Mesendoderm (in vitro differentiated cells): ENCODE measurements around the gene PRPF40A.
"Not testable (repeated sequence)": the region's sequence is repeated elsewhere in the genome, so short reads cannot be mapped to it uniquely, and the experiment has no call there.

Experiments
- DNase-seq: peaks from one replicate; pipeline ENCODE4 v3.0.0; 2013
- H2AK5ac ChIP-seq: 2 replicates; pipeline ENCODE4 v1.6.1; 2013; ENCODE audit warnings: low read length, inconsistent platforms
- H2BK120ac ChIP-seq: 2 replicates; pipeline ENCODE4 v1.6.1; 2013; ENCODE audit warnings: low read depth, mild to moderate bottlenecking, low read length, moderate library complexity, mixed read lengths
- H2BK15ac ChIP-seq: replicated peaks from 2 replicates; pipeline ENCODE4 v1.6.1; 2013; ENCODE audit warnings: low read depth, mild to moderate bottlenecking, moderate library complexity
- H2BK5ac ChIP-seq: 2 replicates; pipeline ENCODE4 v1.6.1; 2013; ENCODE audit warnings: low read length, inconsistent platforms
- H3K18ac ChIP-seq: 2 replicates; pipeline ENCODE4 v1.6.1; 2013; ENCODE audit warnings: mild to moderate bottlenecking, low read length, mixed read lengths
- H3K23ac ChIP-seq: one replicate; pipeline ENCODE4 v1.6.1; 2013; ENCODE audit warnings: low read length
- H3K27ac ChIP-seq: 2 replicates; pipeline ENCODE4 v1.5.1; 2013; ENCODE audit warnings: low read depth, mild to moderate bottlenecking, inconsistent platforms, low read length, moderate library complexity
- H3K27me3 ChIP-seq: 2 replicates; pipeline ENCODE4 v1.6.1; 2013; ENCODE audit warnings: low read length, control low read depth, mild to moderate bottlenecking, inconsistent platforms; ENCODE audit not compliant: insufficient read depth, poor library complexity
- H3K36me3 ChIP-seq: 2 replicates; pipeline ENCODE4 v1.6.1; 2013; ENCODE audit warnings: low read length, inconsistent platforms; ENCODE audit not compliant: control insufficient read depth, insufficient read depth
- H3K4ac ChIP-seq: one replicate; pipeline ENCODE4 v1.6.1; 2013; ENCODE audit warnings: low read depth, mild to moderate bottlenecking, low read length, moderate library complexity
- H3K4me1 ChIP-seq: 2 replicates; pipeline ENCODE4 v1.6.1; 2013; ENCODE audit warnings: low read depth, low read length, inconsistent platforms; ENCODE audit not compliant: control insufficient read depth
- H3K4me2 ChIP-seq: 2 replicates; pipeline ENCODE4 v1.6.1; 2013; ENCODE audit warnings: low read length
- H3K4me3 ChIP-seq: 2 replicates; pipeline ENCODE4 v1.5.1; 2013; ENCODE audit warnings: mild to moderate bottlenecking, low read length
- H3K56ac ChIP-seq: one replicate; pipeline ENCODE4 v1.6.1; 2013; ENCODE audit warnings: low read length
- H3K79me1 ChIP-seq: 2 replicates; pipeline ENCODE4 v1.6.1; 2013; ENCODE audit warnings: low read length, inconsistent platforms
- H3K79me2 ChIP-seq: 2 replicates; pipeline ENCODE4 v1.6.1; 2013; ENCODE audit warnings: mild to moderate bottlenecking, low read length; ENCODE audit not compliant: control insufficient read depth, insufficient read depth
- H3K9ac ChIP-seq: 2 replicates; pipeline ENCODE4 v1.6.1; 2013; ENCODE audit warnings: low read length, inconsistent platforms
- H4K5ac ChIP-seq: one replicate; pipeline ENCODE4 v1.6.1; 2013; ENCODE audit warnings: low read length
- H4K8ac ChIP-seq: one replicate; pipeline ENCODE4 v1.6.1; 2013; ENCODE audit warnings: low read depth, mild to moderate bottlenecking, control low read depth, low read length, moderate library complexity
- WGBS: extraction: QIAGEN DNeasy Blood & Tissue Kit; methylation state at CpG from one replicate; pipeline ENCODE4 v1.1.7; 2013; ENCODE audit warnings: low lambda C conversion rate, missing lambda C conversion rate; ENCODE audit not compliant: insufficient coverage; ENCODE audit errors: extremely low coverage; 5-methylcytosine and 5-hydroxymethylcytosine counted together

The PRPF40A gene

GRCh38 chr2:152723918-152724317 lies 6.7 kb upstream of the PRPF40A start:
- Histone ChIP-seq H3K27ac (no peak overlapping the region), H3K79me1 (peaks cover 2% of the 10 kb centered on the region), H2BK120ac (no peak overlapping the region), H3K4ac (no peak overlapping the region), H3K36me3 (no peaks in the 10 kb centered on the region), H3K56ac (no peak overlapping the region), H3K27me3 (no peaks in the 10 kb centered on the region), H2BK15ac (no peak overlapping the region), H4K8ac (no peak overlapping the region), H3K4me1 (no peaks in the 10 kb centered on the region), H3K9ac (no peak overlapping the region), H3K23ac (no peak overlapping the region), H3K4me2 (no peak overlapping the region), H3K18ac (no peak overlapping the region), H3K4me3 (no peak overlapping the region), H4K5ac (no peak overlapping the region), H2AK5ac (no peak overlapping the region), H3K79me2 (peaks cover 34% of the 10 kb centered on the region), H2BK5ac (no peak overlapping the region)
- DNase-seq = no peak
- WGBS = 100% methylated on average over 1 of the region's 1 CpG

- H4K8ac ChIP-seq, H2BK15ac ChIP-seq, H3K36me3 ChIP-seq, H3K4me1 ChIP-seq, H3K4me2 ChIP-seq, H3K56ac ChIP-seq, H3K27ac ChIP-seq, H3K27me3 ChIP-seq, H2BK5ac ChIP-seq, H3K18ac ChIP-seq, H2AK5ac ChIP-seq, H3K23ac ChIP-seq, H3K9ac ChIP-seq, H2BK120ac ChIP-seq, H3K4me3 ChIP-seq, H3K79me1 ChIP-seq, DNase-seq, H4K5ac ChIP-seq, H3K4ac ChIP-seq: not testable (repeated sequence)
- peaks cover 34% of the 10 kb centered on the region for H3K79me2 ChIP-seq
- no CpG with 5 or more reads among the region's 8 CpGs for WGBS
Observed at GRCh38 chr2:152722639-152723038, 5.4 kb upstream of the PRPF40A start.

GRCh38 chr2:152720794-152721193 lies 3.5 kb upstream of the PRPF40A start:
- H3K4me1 ChIP-seq = no peaks in the 10 kb centered on the region
- H3K23ac ChIP-seq = no peak overlapping the region
- no peak overlapping the region for H3K4me2 ChIP-seq
- no peaks in the 10 kb centered on the region for H3K36me3 ChIP-seq
- no peak overlapping the region for H3K4me3 ChIP-seq
- WGBS = no CpG with 5 or more reads among the region's 2 CpGs
- H4K5ac ChIP-seq = no peak overlapping the region
- no peak overlapping the region for H2BK5ac ChIP-seq
- no peak overlapping the region for H2BK120ac ChIP-seq
- DNase-seq = no peak
- no peak overlapping the region for H3K9ac ChIP-seq
- no peak overlapping the region for H3K27ac ChIP-seq
- H2BK15ac ChIP-seq = no peak overlapping the region
- H3K79me1 ChIP-seq = peaks cover 2% of the 10 kb centered on the region
- no peak overlapping the region for H4K8ac ChIP-seq
- peaks cover 40% of the 10 kb centered on the region for H3K79me2 ChIP-seq
- no peak overlapping the region for H3K4ac ChIP-seq
- H3K18ac ChIP-seq = no peak overlapping the region
- no peak overlapping the region for H2AK5ac ChIP-seq
- no peak overlapping the region for H3K56ac ChIP-seq
- no peaks in the 10 kb centered on the region for H3K27me3 ChIP-seq

GRCh38 chr2:152718909-152719645 lies 1.8 kb upstream of the PRPF40A start:
- H3K4ac ChIP-seq = peak overlapping the region; percentile 59
- peak overlapping the region; percentile 91 for H3K56ac ChIP-seq
- H3K9ac ChIP-seq = peak overlapping the region; percentile 96
- H3K27me3 ChIP-seq = no peaks in the 10 kb centered on the region
- H2AK5ac ChIP-seq = no peak overlapping the region
- H2BK15ac ChIP-seq = no peak overlapping the region
- peak overlapping the region; percentile 96 for H3K4me3 ChIP-seq
- H3K79me1 ChIP-seq = no peaks in the 10 kb centered on the region
- no peak overlapping the region for H4K8ac ChIP-seq
- H4K5ac ChIP-seq = no peak overlapping the region
- H3K18ac ChIP-seq = peak overlapping the region; percentile 77
- no peak overlapping the region for H2BK120ac ChIP-seq
- peak overlapping the region; percentile 17 for H2BK5ac ChIP-seq
- H3K4me1 ChIP-seq = no peaks in the 10 kb centered on the region
- H3K79me2 ChIP-seq = peaks cover 50% of the 10 kb centered on the region
- H3K23ac ChIP-seq = peak overlapping the region; percentile 56
- peak; percentile 90 for DNase-seq
- H3K4me2 ChIP-seq = peak overlapping the region; percentile 25
- no CpG with 5 or more reads among the region's 23 CpGs for WGBS
- H3K27ac ChIP-seq = peak overlapping the region; percentile 92
- H3K36me3 ChIP-seq = no peaks in the 10 kb centered on the region

- peak within 1 kb of the TSS; percentile 96 for H3K4me3 ChIP-seq
- no peaks in the 10 kb centered on the region for H3K27me3 ChIP-seq
- peak within 1 kb of the TSS; percentile 56 for H3K23ac ChIP-seq
- H3K9ac ChIP-seq = peak within 1 kb of the TSS; percentile 96
- WGBS = no CpG with 5 or more reads among the region's 87 CpGs
- peak; percentile 96 for DNase-seq
- H2AK5ac ChIP-seq = no peak within 1 kb of the TSS
- H2BK5ac ChIP-seq = peak within 1 kb of the TSS; percentile 86
- H3K27ac ChIP-seq = peak within 1 kb of the TSS; percentile 92
- H3K4me1 ChIP-seq = no peaks in the 10 kb centered on the region
- peak within 1 kb of the TSS; percentile 96 for H3K56ac ChIP-seq
- H3K36me3 ChIP-seq = no peaks in the 10 kb centered on the region
- peak within 1 kb of the TSS; percentile 89 for H3K4ac ChIP-seq
- no peak within 1 kb of the TSS for H4K8ac ChIP-seq
- no peak within 1 kb of the TSS for H2BK15ac ChIP-seq
- no peaks in the 10 kb centered on the region for H3K79me1 ChIP-seq
- H3K4me2 ChIP-seq = peak within 1 kb of the TSS; percentile 53
- H3K79me2 ChIP-seq = peaks cover 53% of the 10 kb centered on the region
- H4K5ac ChIP-seq = peak within 1 kb of the TSS; percentile 68
- H2BK120ac ChIP-seq = no peak within 1 kb of the TSS
- peak within 1 kb of the TSS; percentile 77 for H3K18ac ChIP-seq
Observed at GRCh38 chr2:152718076-152718908, 1.0 kb upstream of the PRPF40A start, which contains the start of gene ARL6IP6. ARL6IP6 (plus strand) TSS chr2:152718620; CDS start chr2:152718625, 5 bp downstream.
